HCT116 (cell line): ENCODE results near the gene FAM124B.

Experiments used
- CEBPB ChIP-seq: IDR thresholded peaks from 2 replicates; pipeline ENCODE4 v1.6.1; 2012; ENCODE audit warnings: low read depth
- EZH2 ChIP-seq: fragments of 200-600 bp; sonication (generic); IDR thresholded peaks from 2 replicates; pipeline ENCODE4 v1.6.1; 2017; ENCODE audit warnings: antibody characterized with exemption, mixed run types
- POLR2A ChIP-seq: IDR thresholded peaks from 2 replicates; pipeline ENCODE4 v1.7.0; 2011; ENCODE audit warnings: borderline replicate concordance; ENCODE audit not compliant: insufficient read depth, insufficient read length; ENCODE audit errors: extremely low read depth
- SIN3A ChIP-seq: IDR thresholded peaks from 2 replicates; pipeline ENCODE4 v1.6.1; 2012; ENCODE audit warnings: low read depth
- TF ChIP-seq, protein P1 (sequence below), 3 experiments: fragments of 200-600 bp in 1 of 3; sonication (generic) in 1 of 3; IDR thresholded peaks in 2 of 3; conservative IDR thresholded peaks in 1 of 3; 2 replicates each; pipeline ENCODE4 v1.5.1; 2012 to 2017; ENCODE audit warnings: low read depth in 2 of 3, low read length in 2 of 3, antibody characterized with exemption in 1 of 3, borderline replicate concordance in 1 of 3, control low read depth in 1 of 3, mild to moderate bottlenecking in 1 of 3, mixed read lengths in 1 of 3, mixed run types in 1 of 3, moderate library complexity in 1 of 3; ENCODE audit not compliant: insufficient read depth in 1 of 3

DNA sequence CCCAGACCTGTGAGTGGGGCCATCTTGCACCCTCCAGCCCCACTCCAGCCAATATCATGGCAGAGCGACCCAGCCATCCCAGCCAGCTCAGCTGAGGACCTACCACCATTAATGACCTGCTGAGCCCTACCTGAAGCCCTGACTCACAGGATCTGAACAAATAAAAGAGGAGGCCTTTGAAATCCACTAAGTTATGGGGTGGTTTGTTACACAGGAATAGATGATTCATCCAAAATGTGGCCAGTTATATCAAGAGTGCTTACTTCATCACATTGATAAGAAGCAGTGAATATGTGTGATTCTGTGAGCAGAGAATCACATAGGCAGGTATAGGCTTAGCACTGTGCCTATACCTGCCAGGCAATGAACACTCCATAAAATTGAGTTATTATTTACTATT is 34.7 kb upstream of the FAM124B start:
- TF ChIP-seq SIN3A (no peak), CEBPB (no peak), POLR2A (no peak), EZH2 (no peak)
- TF ChIP-seq, protein P1, sequence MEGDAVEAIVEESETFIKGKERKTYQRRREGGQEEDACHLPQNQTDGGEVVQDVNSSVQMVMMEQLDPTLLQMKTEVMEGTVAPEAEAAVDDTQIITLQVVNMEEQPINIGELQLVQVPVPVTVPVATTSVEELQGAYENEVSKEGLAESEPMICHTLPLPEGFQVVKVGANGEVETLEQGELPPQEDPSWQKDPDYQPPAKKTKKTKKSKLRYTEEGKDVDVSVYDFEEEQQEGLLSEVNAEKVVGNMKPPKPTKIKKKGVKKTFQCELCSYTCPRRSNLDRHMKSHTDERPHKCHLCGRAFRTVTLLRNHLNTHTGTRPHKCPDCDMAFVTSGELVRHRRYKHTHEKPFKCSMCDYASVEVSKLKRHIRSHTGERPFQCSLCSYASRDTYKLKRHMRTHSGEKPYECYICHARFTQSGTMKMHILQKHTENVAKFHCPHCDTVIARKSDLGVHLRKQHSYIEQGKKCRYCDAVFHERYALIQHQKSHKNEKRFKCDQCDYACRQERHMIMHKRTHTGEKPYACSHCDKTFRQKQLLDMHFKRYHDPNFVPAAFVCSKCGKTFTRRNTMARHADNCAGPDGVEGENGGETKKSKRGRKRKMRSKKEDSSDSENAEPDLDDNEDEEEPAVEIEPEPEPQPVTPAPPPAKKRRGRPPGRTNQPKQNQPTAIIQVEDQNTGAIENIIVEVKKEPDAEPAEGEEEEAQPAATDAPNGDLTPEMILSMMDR (IDR thresholded peaks at IDR 0.05 in 2 of 3, conservative IDR thresholded peaks at IDR 0.05 in 1 of 3; ENCODE audit: borderline replicate concordance in 1 of 3, insufficient read depth in 1 of 3, low read depth in 2 of 3, low read length in 2 of 3): no peak
